ENCODE measurements around the gene PIK3R3.

Gene PIK3R3

GRCh38 chr1:46036894-46037839 lies 95.3 kb downstream of the PIK3R3 start:
- peak; percentile 99 for TF ChIP-seq CTCF (IDR thresholded peaks at IDR 0.05; ENCODE audit: control insufficient read depth, insufficient read depth, low read depth, low read length, missing control alignments)
- no peak overlapping the region for H3K4me3 ChIP-seq (ENCODE audit: control insufficient read depth, low read depth, low read length)
- DNase-seq (ENCODE audit: low read depth) = peak; percentile 34

- no peak for TF ChIP-seq CTCF (IDR thresholded peaks at IDR 0.05; ENCODE audit: control insufficient read depth, insufficient read depth, low read depth, low read length, missing control alignments)
- DNase-seq (ENCODE audit: low read depth) = no peak
Measured at GRCh38 chr1:46034601-46035516, 97.6 kb downstream of the PIK3R3 start.

GRCh38 chr1:46030876-46031660 lies 101.4 kb downstream of the PIK3R3 start:
- no peak for TF ChIP-seq CTCF (IDR thresholded peaks at IDR 0.05; ENCODE audit: control insufficient read depth, insufficient read depth, low read depth, low read length, missing control alignments)
- no peak for DNase-seq (ENCODE audit: low read depth)
- no peak overlapping the region for H3K4me3 ChIP-seq (ENCODE audit: control insufficient read depth, low read depth, low read length)

More at GRCh38 chr1:46034601-46035516, 97.6 kb downstream of the PIK3R3 start:
- H3K4me3 ChIP-seq (ENCODE audit: control insufficient read depth, low read depth, low read length) = no peak overlapping the region

- no peak overlapping the region for H3K4me3 ChIP-seq (ENCODE audit: control insufficient read depth, low read depth, low read length)
- TF ChIP-seq CTCF (IDR thresholded peaks at IDR 0.05; ENCODE audit: control insufficient read depth, insufficient read depth, low read depth, low read length, missing control alignments) = no peak
- DNase-seq (ENCODE audit: low read depth) = no peak
Measured at GRCh38 chr1:46030074-46030870, 102.2 kb downstream of the PIK3R3 start.

GRCh38 chr1:46027788-46028573 lies 104.4 kb downstream of the PIK3R3 start:
- no peak overlapping the region for H3K4me3 ChIP-seq (ENCODE audit: control insufficient read depth, low read depth, low read length)
- no peak for TF ChIP-seq CTCF (IDR thresholded peaks at IDR 0.05; ENCODE audit: control insufficient read depth, insufficient read depth, low read depth, low read length, missing control alignments)
- no peak for DNase-seq (ENCODE audit: low read depth)

All from AG09309 (cell line).